Caco-2 (cell line): ENCODE results near the gene KLHL25. TPM values are rescaled to one million over a fixed set of nuclear protein-coding genes. Genes with fewer than 3 reads are reported as not detected.

Source experiments
- BruUV-seq: library from RNA; stranded (reverse); fragments of 400-500 nt; replicated peaks from 2 replicates; lab custom pipeline; 2021; lab: Mats Ljungman, UMichigan
- CTCF ChIA-PET: fragments of 300-600 bp; sonication (Branson Sonifier 250); formaldehyde crosslinking; loops from one replicate; lab custom pipeline; 2022; ENCODE audit warnings: antibody characterized with exemption; lab: Charles Lee
- POLR2A ChIA-PET: fragments of 300-600 bp; sonication (Branson Sonifier 250); formaldehyde crosslinking; loops from one replicate; lab custom pipeline; 2022; ENCODE audit warnings: antibody characterized with exemption; lab: Charles Lee
- DNase-seq, 2 experiments: peaks; one replicate each; pipeline versions ENCODE4 v3.0.0 to v3.0.0-alpha.2; 2020 to 2022
- H3K27me3 ChIP-seq: replicated peaks from 2 replicates; pipeline ENCODE4 v1.6.0; 2011; ENCODE audit warnings: low read length; ENCODE audit not compliant: control insufficient read depth, insufficient read depth
- H3K36me3 ChIP-seq: 2 replicates; pipeline ENCODE4 v1.5.1; 2011; ENCODE audit warnings: low read length; ENCODE audit not compliant: control insufficient read depth, insufficient read depth
- H3K4me1 ChIP-seq: fragments of 250-450 bp; sonication (Bioruptor Pico); 2 replicates; pipeline ENCODE4 v1.5.1; 2020; ENCODE audit warnings: mild to moderate bottlenecking
- H3K4me3 ChIP-seq: 2 replicates; pipeline ENCODE4 v1.5.1; 2011; ENCODE audit warnings: low read depth, mild to moderate bottlenecking, control low read depth, low read length
- H3K9me3 ChIP-seq: fragments of 250-450 bp; sonication (Bioruptor Pico); 2 replicates; pipeline ENCODE4 v1.5.1; 2020; ENCODE audit warnings: mild to moderate bottlenecking, moderate library complexity
- H3K27ac Mint-ChIP-seq: one replicate; pipeline ENCODE4 v1.8.0; 2022; ENCODE audit warnings: mixed read lengths; ENCODE audit not compliant: unreplicated experiment
- H3K27me3 Mint-ChIP-seq: one replicate; pipeline ENCODE4 v1.8.0; 2022; ENCODE audit warnings: mixed read lengths; ENCODE audit not compliant: insufficient read depth, unreplicated experiment
- H3K36me3 Mint-ChIP-seq: one replicate; pipeline ENCODE4 v1.8.0; 2022; ENCODE audit warnings: mild to moderate bottlenecking, mixed read lengths; ENCODE audit not compliant: insufficient read depth, unreplicated experiment
- H3K4me1 Mint-ChIP-seq: one replicate; pipeline ENCODE4 v1.8.0; 2022; ENCODE audit warnings: low read depth, mixed read lengths; ENCODE audit not compliant: unreplicated experiment
- H3K4me3 Mint-ChIP-seq: one replicate; pipeline ENCODE4 v1.8.0; 2022; ENCODE audit warnings: mild to moderate bottlenecking, moderate library complexity, mixed read lengths; ENCODE audit not compliant: unreplicated experiment
- H3K9me3 Mint-ChIP-seq: one replicate; pipeline ENCODE4 v1.8.0; 2022; ENCODE audit warnings: mixed read lengths; ENCODE audit not compliant: unreplicated experiment
- CTCF ChIP-seq, 2 experiments: fragments of 200-600 bp in 1 of 2; IDR thresholded peaks; 1 replicate in 1 of 2; 2 replicates in 1 of 2; pipeline versions ENCODE4 v1.5.1 to v1.8.0; 2011 to 2022; ENCODE audit warnings: antibody characterized with exemption in 1 of 2, control low read depth in 1 of 2, inconsistent platforms in 1 of 2, low read depth in 1 of 2, low read length in 1 of 2, mild to moderate bottlenecking in 1 of 2, moderate library complexity in 1 of 2; ENCODE audit not compliant: insufficient read depth in 1 of 2, severe bottlenecking in 1 of 2, unreplicated experiment in 1 of 2
- intact Hi-C: fragments of 100-400 bp; cut with micrococcal nuclease; formaldehyde crosslinking; loops from one replicate; pipeline ENCODE4 v1.10.0; 2022; ENCODE audit not compliant: unreplicated experiment
- total RNA-seq: library from RNA; stranded (reverse); gene quantifications from 2 replicates; pipeline ENCODE4 v1.2.3, GENCODE V29; 2022

Gene KLHL25
- total RNA-seq, 1 experiment from 2014 or later: 15.4 TPM

- no peaks in the 10 kb centered on the region for H3K27me3 ChIP-seq
- DNase-seq: no peak
- Mint-ChIP-seq H3K27ac (no peak overlapping the region), H3K9me3 (no peaks in the 10 kb centered on the region), H3K27me3 (no peaks in the 10 kb centered on the region), H3K4me3 (no peak overlapping the region), H3K36me3 (peaks cover 38% of the 10 kb centered on the region), H3K4me1 (no peaks in the 10 kb centered on the region)
- no peak overlapping the region for H3K4me3 ChIP-seq
- ChIA-PET POLR2A (no interaction called here), CTCF (no interaction called here)
- no peaks in the 10 kb centered on the region for H3K4me1 ChIP-seq
- no TSS peak for BruUV-seq
- H3K9me3 ChIP-seq: no peaks in the 10 kb centered on the region
- H3K36me3 ChIP-seq: no peaks in the 10 kb centered on the region; the same call in none of the 2 replicates
- TF ChIP-seq CTCF (IDR thresholded peaks at IDR 0.05; ENCODE audit: insufficient read depth in 1 of 2, low read depth in 1 of 2, low read length in 1 of 2, severe bottlenecking in 1 of 2, unreplicated experiment in 1 of 2): no peak
- intact Hi-C loops: no loop called here
These were observed 34.0 kb downstream of the KLHL25 start for GRCh38 chr15:85760531-85761371.

GRCh38 chr15:85760049-85760448 lies 34.7 kb downstream of the KLHL25 start:
- Mint-ChIP-seq H3K27ac (no peak overlapping the region), H3K9me3 (no peaks in the 10 kb centered on the region), H3K36me3 (peaks cover 34% of the 10 kb centered on the region), H3K4me3 (no peak overlapping the region), H3K4me1 (no peaks in the 10 kb centered on the region), H3K27me3 (no peaks in the 10 kb centered on the region)
- no peak for TF ChIP-seq CTCF (IDR thresholded peaks at IDR 0.05; ENCODE audit: insufficient read depth in 1 of 2, low read depth in 1 of 2, low read length in 1 of 2, severe bottlenecking in 1 of 2, unreplicated experiment in 1 of 2)
- DNase-seq: no peak
- Histone ChIP-seq H3K4me3 (no peak overlapping the region), H3K4me1 (no peaks in the 10 kb centered on the region), H3K9me3 (no peaks in the 10 kb centered on the region), H3K27me3 (no peaks in the 10 kb centered on the region), H3K36me3 (no peaks in the 10 kb centered on the region; the same call in none of the 2 replicates)
- no TSS peak for BruUV-seq
- intact Hi-C loops: no loop called here
- CTCF ChIA-PET: no interaction called here
- POLR2A ChIA-PET: no interaction called here

GRCh38 chr15:85759376-85759775 lies 35.3 kb downstream of the KLHL25 start:
- CTCF ChIA-PET: no interaction called here
- no peaks in the 10 kb centered on the region for H3K9me3 ChIP-seq
- TF ChIP-seq CTCF (IDR thresholded peaks at IDR 0.05; ENCODE audit: insufficient read depth in 1 of 2, low read depth in 1 of 2, low read length in 1 of 2, severe bottlenecking in 1 of 2, unreplicated experiment in 1 of 2): no peak

More at GRCh38 chr15:85759376-85759775, 35.3 kb downstream of the KLHL25 start:
- no peak overlapping the region for H3K27ac Mint-ChIP-seq
- no peaks in the 10 kb centered on the region for H3K27me3 Mint-ChIP-seq
- H3K9me3 Mint-ChIP-seq: no peaks in the 10 kb centered on the region
- H3K4me3 ChIP-seq: no peak overlapping the region
- no peak overlapping the region for H3K4me3 Mint-ChIP-seq
- H3K4me1 Mint-ChIP-seq: no peaks in the 10 kb centered on the region
- no TSS peak for BruUV-seq
- no peak for DNase-seq
- H3K4me1 ChIP-seq: no peaks in the 10 kb centered on the region
- POLR2A ChIA-PET: no interaction called here
- H3K27me3 ChIP-seq: no peaks in the 10 kb centered on the region
- intact Hi-C loops: no loop called here
- no peaks in the 10 kb centered on the region; the same call in none of the 2 replicates for H3K36me3 ChIP-seq
- H3K36me3 Mint-ChIP-seq: peaks cover 35% of the 10 kb centered on the region
